Measurements from ENCODE around the gene MFAP4.

GRCh38 chr17:19371259-19372010, 15.6 kb downstream of the MFAP4 start:
- TF ChIP-seq CTCF (IDR thresholded peaks at IDR 0.05) (no peak), POLR2A (IDR thresholded peaks at IDR 0.05; ENCODE audit: low read depth) (no peak)

Measured in esophagus muscularis mucosa (tissue), 3 donors.